Measurements from ENCODE around the gene ADAMTSL1. TPM values are rescaled to one million over a fixed set of nuclear protein-coding genes. Genes with fewer than 3 reads are reported as not detected.

The ADAMTSL1 gene
- total RNA-seq, 1 experiment from 2014 or later, result not detected

GRCh38 chr9:18759827-18760226 is 285.9 kb downstream of the ADAMTSL1 start (continued):
- TF ChIP-seq ATF3 (IDR thresholded peaks at IDR 0.05), result no peak
- TF ChIP-seq CBX3 (IDR thresholded peaks at IDR 0.05; ENCODE audit: low read depth), result no peak
- TF ChIP-seq, protein P1, sequence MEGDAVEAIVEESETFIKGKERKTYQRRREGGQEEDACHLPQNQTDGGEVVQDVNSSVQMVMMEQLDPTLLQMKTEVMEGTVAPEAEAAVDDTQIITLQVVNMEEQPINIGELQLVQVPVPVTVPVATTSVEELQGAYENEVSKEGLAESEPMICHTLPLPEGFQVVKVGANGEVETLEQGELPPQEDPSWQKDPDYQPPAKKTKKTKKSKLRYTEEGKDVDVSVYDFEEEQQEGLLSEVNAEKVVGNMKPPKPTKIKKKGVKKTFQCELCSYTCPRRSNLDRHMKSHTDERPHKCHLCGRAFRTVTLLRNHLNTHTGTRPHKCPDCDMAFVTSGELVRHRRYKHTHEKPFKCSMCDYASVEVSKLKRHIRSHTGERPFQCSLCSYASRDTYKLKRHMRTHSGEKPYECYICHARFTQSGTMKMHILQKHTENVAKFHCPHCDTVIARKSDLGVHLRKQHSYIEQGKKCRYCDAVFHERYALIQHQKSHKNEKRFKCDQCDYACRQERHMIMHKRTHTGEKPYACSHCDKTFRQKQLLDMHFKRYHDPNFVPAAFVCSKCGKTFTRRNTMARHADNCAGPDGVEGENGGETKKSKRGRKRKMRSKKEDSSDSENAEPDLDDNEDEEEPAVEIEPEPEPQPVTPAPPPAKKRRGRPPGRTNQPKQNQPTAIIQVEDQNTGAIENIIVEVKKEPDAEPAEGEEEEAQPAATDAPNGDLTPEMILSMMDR (IDR thresholded peaks at IDR 0.05 in 2 of 3, conservative IDR thresholded peaks at IDR 0.05 in 1 of 3; ENCODE audit: borderline replicate concordance in 1 of 3, insufficient read depth in 1 of 3, low read depth in 2 of 3, low read length in 2 of 3), result no peak
- TF ChIP-seq SIN3A (IDR thresholded peaks at IDR 0.05; ENCODE audit: low read depth), result no peak
- no peak for TF ChIP-seq CEBPB (IDR thresholded peaks at IDR 0.05; ENCODE audit: low read depth)
- TF ChIP-seq POLR2A (IDR thresholded peaks at IDR 0.05; ENCODE audit: borderline replicate concordance, extremely low read depth, insufficient read depth, insufficient read length), result no peak

GRCh38 chr9:18761742-18762300 is 287.9 kb downstream of the ADAMTSL1 start:
- no peaks in the 10 kb centered on the region for H3K79me2 ChIP-seq (ENCODE audit: insufficient read depth, low read length)
- BruUV-seq (replicated peaks), result no TSS peak
- H3K4me3 ChIP-seq (replicated peaks in 1 of 2; ENCODE audit: low read depth in 1 of 2, low read length in 2 of 2), result no peak overlapping the region
- RAD21 ChIA-PET (ENCODE audit: low non-redundant PET in 1 of 2, low total read pairs in 2 of 2, uncharacterized antibody in 2 of 2, unreplicated experiment in 2 of 2), result no interaction called here
- DNase-seq (ENCODE audit: low read depth, low spot score) (no peak), ATAC-seq (no peak)
- no peaks in the 10 kb centered on the region for H3K4me1 ChIP-seq (ENCODE audit: control insufficient read depth in 1 of 2, insufficient read depth in 2 of 2, low read length in 2 of 2)
- no peak overlapping the region for H2AFZ ChIP-seq (ENCODE audit: low read depth, low read length, poor library complexity, severe bottlenecking)
- no peaks in the 10 kb centered on the region for H3K9me3 ChIP-seq (ENCODE audit: control insufficient read depth in 1 of 2, insufficient read depth in 1 of 2, low read depth in 1 of 2, low read length in 2 of 2)
- H3K36me3 ChIP-seq (ENCODE audit: control insufficient read depth in 1 of 2, insufficient read depth in 2 of 2, low read length in 2 of 2), result no peaks in the 10 kb centered on the region
- no peak overlapping the region for H3K9ac ChIP-seq (ENCODE audit: low read length)
- H4K20me1 ChIP-seq (ENCODE audit: insufficient read depth), result no peaks in the 10 kb centered on the region
- H3K27me3 ChIP-seq (ENCODE audit: insufficient read depth, low read length), result 0 out of 2 replicates have a peak, but pooled peaks cover 7% of the 10 kb centered on the region
- TF ChIP-seq EZH2 (IDR thresholded peaks at IDR 0.05) (no peak), ELF1 (IDR thresholded peaks at IDR 0.05; ENCODE audit: borderline replicate concordance, low read depth) (no peak), CBX3 (IDR thresholded peaks at IDR 0.05; ENCODE audit: low read depth) (no peak), YY1 (IDR thresholded peaks at IDR 0.05; ENCODE audit: extremely low read depth, insufficient replicate concordance, low read depth, low read length) (no peak), EZH2phosphoT487 (IDR thresholded peaks at IDR 0.05; ENCODE audit: borderline replicate concordance) (no peak)
- TF ChIP-seq, protein P1 (IDR thresholded peaks at IDR 0.05 in 2 of 3, conservative IDR thresholded peaks at IDR 0.05 in 1 of 3; ENCODE audit: borderline replicate concordance in 1 of 3, insufficient read depth in 1 of 3, low read depth in 2 of 3, low read length in 2 of 3), result no peak
- H3K4me2 ChIP-seq (ENCODE audit: low read length), result no peak overlapping the region
- CTCF ChIA-PET, result no interaction called here
- intact Hi-C loops (cut with micrococcal nuclease), result no loop called here
- POLR2A ChIA-PET, result no interaction called here
- no peak overlapping the region for H3K27ac ChIP-seq (ENCODE audit: low read depth, low read length)
- H3K9me2 ChIP-seq (ENCODE audit: insufficient read depth), result no peaks in the 10 kb centered on the region
